ENCODE data around the gene MOG. TPM values are rescaled to one million over a fixed set of nuclear protein-coding genes. Genes with fewer than 3 reads are reported as not detected.

The MOG gene
- total and polyA plus RNA-seq, 4 donors = not detected

DNA sequence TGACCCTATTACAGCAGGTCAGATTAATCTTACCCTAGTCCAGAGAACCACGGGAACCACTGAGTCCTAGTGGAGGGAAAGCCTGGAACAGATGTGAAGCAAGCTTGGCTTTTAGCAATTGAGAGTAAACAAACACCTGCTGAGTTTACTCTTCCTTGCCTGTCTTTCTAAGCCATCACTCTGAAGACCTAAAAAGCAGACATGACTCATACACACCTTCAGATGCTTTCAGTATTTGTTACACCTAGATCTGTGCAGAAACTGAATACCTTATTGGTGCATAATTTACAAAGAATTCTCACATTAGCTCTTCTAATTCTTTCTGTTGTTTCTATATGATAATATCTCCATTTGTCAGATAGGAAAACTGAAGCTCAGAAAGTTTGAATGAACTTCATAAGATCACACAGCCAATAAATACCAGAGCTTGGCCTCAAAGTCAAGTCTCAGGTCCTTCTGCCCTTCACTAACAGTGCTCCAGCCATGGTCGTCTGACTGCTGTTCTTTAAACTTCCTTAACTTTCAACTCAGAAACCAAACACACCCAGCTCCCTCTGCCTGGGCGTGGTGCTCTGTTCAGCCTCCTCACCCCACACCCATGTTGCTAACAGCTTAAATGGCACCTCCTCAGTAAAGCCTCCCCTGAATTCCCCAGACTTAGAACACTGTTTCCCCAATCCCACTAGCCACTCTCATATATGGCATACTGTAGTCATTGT is 15.3 kb upstream of the MOG start:
- H3K4me3 ChIP-seq (ENCODE audit: low read depth in 1 of 3, low read length in 3 of 3) = no peak overlapping the region
- DNase-seq (ENCODE audit: low spot score) = no peak
- no peak overlapping the region for H3K27ac ChIP-seq (ENCODE audit: low read depth in 1 of 2, low read length in 2 of 2)
- H3K9me3 ChIP-seq (ENCODE audit: control insufficient read depth in 4 of 4, low read length in 3 of 4) = no peaks in the 10 kb centered on the region
- no peaks in the 10 kb centered on the region for H3K4me1 ChIP-seq (ENCODE audit: control insufficient read depth in 4 of 4, insufficient read depth in 4 of 4, low read length in 3 of 4)
- H3K27me3 ChIP-seq (ENCODE audit: control insufficient read depth in 4 of 4, insufficient read depth in 4 of 4, low read length in 3 of 4) = no peaks in the 10 kb centered on the region
- no peak for TF ChIP-seq JUND (IDR thresholded peaks at IDR 0.05)
- TF ChIP-seq FOXA1 (IDR thresholded peaks at IDR 0.05) = no peak
- TF ChIP-seq SP1 (IDR thresholded peaks at IDR 0.05) = no peak
- TF ChIP-seq TAF1 (conservative IDR thresholded peaks at IDR 0.05) = no peak
- TF ChIP-seq, protein P1, sequence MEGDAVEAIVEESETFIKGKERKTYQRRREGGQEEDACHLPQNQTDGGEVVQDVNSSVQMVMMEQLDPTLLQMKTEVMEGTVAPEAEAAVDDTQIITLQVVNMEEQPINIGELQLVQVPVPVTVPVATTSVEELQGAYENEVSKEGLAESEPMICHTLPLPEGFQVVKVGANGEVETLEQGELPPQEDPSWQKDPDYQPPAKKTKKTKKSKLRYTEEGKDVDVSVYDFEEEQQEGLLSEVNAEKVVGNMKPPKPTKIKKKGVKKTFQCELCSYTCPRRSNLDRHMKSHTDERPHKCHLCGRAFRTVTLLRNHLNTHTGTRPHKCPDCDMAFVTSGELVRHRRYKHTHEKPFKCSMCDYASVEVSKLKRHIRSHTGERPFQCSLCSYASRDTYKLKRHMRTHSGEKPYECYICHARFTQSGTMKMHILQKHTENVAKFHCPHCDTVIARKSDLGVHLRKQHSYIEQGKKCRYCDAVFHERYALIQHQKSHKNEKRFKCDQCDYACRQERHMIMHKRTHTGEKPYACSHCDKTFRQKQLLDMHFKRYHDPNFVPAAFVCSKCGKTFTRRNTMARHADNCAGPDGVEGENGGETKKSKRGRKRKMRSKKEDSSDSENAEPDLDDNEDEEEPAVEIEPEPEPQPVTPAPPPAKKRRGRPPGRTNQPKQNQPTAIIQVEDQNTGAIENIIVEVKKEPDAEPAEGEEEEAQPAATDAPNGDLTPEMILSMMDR (IDR thresholded peaks at IDR 0.05; ENCODE audit: low read depth, low read length, missing input control) = no peak
- no peak for TF ChIP-seq NR2F2 (IDR thresholded peaks at IDR 0.05)
- no peak for TF ChIP-seq EGR1 (IDR thresholded peaks at IDR 0.05; ENCODE audit: low read depth in 2 of 2)
- TF ChIP-seq, protein P2, sequence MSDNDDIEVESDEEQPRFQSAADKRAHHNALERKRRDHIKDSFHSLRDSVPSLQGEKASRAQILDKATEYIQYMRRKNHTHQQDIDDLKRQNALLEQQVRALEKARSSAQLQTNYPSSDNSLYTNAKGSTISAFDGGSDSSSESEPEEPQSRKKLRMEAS (IDR thresholded peaks at IDR 0.05) = no peak
- TF ChIP-seq GABPA (IDR thresholded peaks at IDR 0.05 in 1 of 2, conservative IDR thresholded peaks at IDR 0.05 in 1 of 2) = no peak
- TF ChIP-seq YY1 (IDR thresholded peaks at IDR 0.05) = no peak
- no peak for TF ChIP-seq HNF4A (conservative IDR thresholded peaks at IDR 0.05)
- no peak for TF ChIP-seq FOXA2 (IDR thresholded peaks at IDR 0.05)
- TF ChIP-seq, protein P3, sequence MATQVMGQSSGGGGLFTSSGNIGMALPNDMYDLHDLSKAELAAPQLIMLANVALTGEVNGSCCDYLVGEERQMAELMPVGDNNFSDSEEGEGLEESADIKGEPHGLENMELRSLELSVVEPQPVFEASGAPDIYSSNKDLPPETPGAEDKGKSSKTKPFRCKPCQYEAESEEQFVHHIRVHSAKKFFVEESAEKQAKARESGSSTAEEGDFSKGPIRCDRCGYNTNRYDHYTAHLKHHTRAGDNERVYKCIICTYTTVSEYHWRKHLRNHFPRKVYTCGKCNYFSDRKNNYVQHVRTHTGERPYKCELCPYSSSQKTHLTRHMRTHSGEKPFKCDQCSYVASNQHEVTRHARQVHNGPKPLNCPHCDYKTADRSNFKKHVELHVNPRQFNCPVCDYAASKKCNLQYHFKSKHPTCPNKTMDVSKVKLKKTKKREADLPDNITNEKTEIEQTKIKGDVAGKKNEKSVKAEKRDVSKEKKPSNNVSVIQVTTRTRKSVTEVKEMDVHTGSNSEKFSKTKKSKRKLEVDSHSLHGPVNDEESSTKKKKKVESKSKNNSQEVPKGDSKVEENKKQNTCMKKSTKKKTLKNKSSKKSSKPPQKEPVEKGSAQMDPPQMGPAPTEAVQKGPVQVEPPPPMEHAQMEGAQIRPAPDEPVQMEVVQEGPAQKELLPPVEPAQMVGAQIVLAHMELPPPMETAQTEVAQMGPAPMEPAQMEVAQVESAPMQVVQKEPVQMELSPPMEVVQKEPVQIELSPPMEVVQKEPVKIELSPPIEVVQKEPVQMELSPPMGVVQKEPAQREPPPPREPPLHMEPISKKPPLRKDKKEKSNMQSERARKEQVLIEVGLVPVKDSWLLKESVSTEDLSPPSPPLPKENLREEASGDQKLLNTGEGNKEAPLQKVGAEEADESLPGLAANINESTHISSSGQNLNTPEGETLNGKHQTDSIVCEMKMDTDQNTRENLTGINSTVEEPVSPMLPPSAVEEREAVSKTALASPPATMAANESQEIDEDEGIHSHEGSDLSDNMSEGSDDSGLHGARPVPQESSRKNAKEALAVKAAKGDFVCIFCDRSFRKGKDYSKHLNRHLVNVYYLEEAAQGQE (IDR thresholded peaks at IDR 0.05) = no peak
- no peak for TF ChIP-seq RXRA (IDR thresholded peaks at IDR 0.05)
- TF ChIP-seq, protein P4, sequence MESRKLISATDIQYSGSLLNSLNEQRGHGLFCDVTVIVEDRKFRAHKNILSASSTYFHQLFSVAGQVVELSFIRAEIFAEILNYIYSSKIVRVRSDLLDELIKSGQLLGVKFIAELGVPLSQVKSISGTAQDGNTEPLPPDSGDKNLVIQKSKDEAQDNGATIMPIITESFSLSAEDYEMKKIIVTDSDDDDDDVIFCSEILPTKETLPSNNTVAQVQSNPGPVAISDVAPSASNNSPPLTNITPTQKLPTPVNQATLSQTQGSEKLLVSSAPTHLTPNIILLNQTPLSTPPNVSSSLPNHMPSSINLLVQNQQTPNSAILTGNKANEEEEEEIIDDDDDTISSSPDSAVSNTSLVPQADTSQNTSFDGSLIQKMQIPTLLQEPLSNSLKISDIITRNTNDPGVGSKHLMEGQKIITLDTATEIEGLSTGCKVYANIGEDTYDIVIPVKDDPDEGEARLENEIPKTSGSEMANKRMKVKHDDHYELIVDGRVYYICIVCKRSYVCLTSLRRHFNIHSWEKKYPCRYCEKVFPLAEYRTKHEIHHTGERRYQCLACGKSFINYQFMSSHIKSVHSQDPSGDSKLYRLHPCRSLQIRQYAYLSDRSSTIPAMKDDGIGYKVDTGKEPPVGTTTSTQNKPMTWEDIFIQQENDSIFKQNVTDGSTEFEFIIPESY (IDR thresholded peaks at IDR 0.05) = no peak
- no peak for TF ChIP-seq HNF4G (IDR thresholded peaks at IDR 0.05)
- TF ChIP-seq RAD21 (IDR thresholded peaks at IDR 0.05) = no peak
- TF ChIP-seq, protein P5, sequence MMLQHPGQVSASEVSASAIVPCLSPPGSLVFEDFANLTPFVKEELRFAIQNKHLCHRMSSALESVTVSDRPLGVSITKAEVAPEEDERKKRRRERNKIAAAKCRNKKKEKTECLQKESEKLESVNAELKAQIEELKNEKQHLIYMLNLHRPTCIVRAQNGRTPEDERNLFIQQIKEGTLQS (IDR thresholded peaks at IDR 0.05) = no peak
- no peaks in the 10 kb centered on the region for H3K36me3 ChIP-seq (ENCODE audit: control insufficient read depth in 4 of 4, insufficient read depth in 3 of 4, low read depth in 1 of 4, low read length in 3 of 4)
- no peak overlapping the region for H3K9ac ChIP-seq (ENCODE audit: low read depth in 1 of 2, low read length in 2 of 2)
- WGBS = 30% methylated on average over 3 of the region's 3 CpGs

Data from liver (tissue), 9 donors.